DND-41 (cell line): ENCODE results near the gene OTOP3.

Experiments
- ATAC-seq: fragments of 200-7000 bp; cut with Tn5 transposase; 3 replicates; pipeline ENCODE4 v1.9.1; 2021; ENCODE audit warnings: low read depth; ENCODE audit not compliant: insufficient read depth
- DNase-seq: peaks from one replicate; pipeline ENCODE4 v3.0.0-alpha.2; 2020
- H2AFZ ChIP-seq: 2 replicates; pipeline ENCODE4 v1.6.0; 2012; ENCODE audit warnings: low read depth, low read length
- H3K27ac ChIP-seq: 2 replicates; pipeline ENCODE4 v1.5.1; 2012; ENCODE audit warnings: low read length, inconsistent platforms
- H3K27me3 ChIP-seq: fragments of 200-600 bp; sonication (generic); 2 replicates; pipeline ENCODE4 v1.6.0; 2012; ENCODE audit warnings: low read length, mild to moderate bottlenecking, inconsistent platforms; ENCODE audit not compliant: insufficient read depth, poor library complexity
- H3K36me3 ChIP-seq: 2 replicates; pipeline ENCODE4 v1.5.1; 2012; ENCODE audit warnings: low read length, inconsistent platforms; ENCODE audit not compliant: insufficient read depth
- H3K4me1 ChIP-seq: 2 replicates; pipeline ENCODE4 v1.5.1; 2012; ENCODE audit warnings: mild to moderate bottlenecking, low read length; ENCODE audit not compliant: insufficient read depth
- H3K4me2 ChIP-seq: 2 replicates; pipeline ENCODE4 v1.6.0; 2012; ENCODE audit warnings: mild to moderate bottlenecking, moderate library complexity, low read length, inconsistent platforms; ENCODE audit not compliant: insufficient read depth
- H3K4me3 ChIP-seq, 2 experiments: fragments of 200-600 bp in 1 of 2; shearing (Covaris generic) in 1 of 2; 2 replicates each; pipeline ENCODE4 v1.5.1; 2012 to 2016; ENCODE audit warnings: inconsistent platforms in 2 of 2, low read length in 2 of 2, mild to moderate bottlenecking in 2 of 2, low read depth in 1 of 2, moderate library complexity in 1 of 2
- H3K79me2 ChIP-seq: 2 replicates; pipeline ENCODE4 v1.6.0; 2012; ENCODE audit warnings: low read length, inconsistent platforms; ENCODE audit not compliant: insufficient read depth
- H3K9ac ChIP-seq: 2 replicates; pipeline ENCODE4 v1.6.0; 2012; ENCODE audit warnings: low read depth, mild to moderate bottlenecking, inconsistent platforms, low read length, moderate library complexity
- H3K9me3 ChIP-seq: 2 replicates; pipeline ENCODE4 v1.5.1; 2012; ENCODE audit warnings: low read length, moderate library complexity, mild to moderate bottlenecking, inconsistent platforms; ENCODE audit not compliant: insufficient read depth, severe bottlenecking
- H4K20me1 ChIP-seq: 2 replicates; pipeline ENCODE4 v1.6.0; 2012; ENCODE audit warnings: low read length; ENCODE audit not compliant: insufficient read depth
- EZH2 ChIP-seq: IDR thresholded peaks from 3 replicates; pipeline ENCODE4 v1.6.1; 2012; ENCODE audit warnings: borderline replicate concordance, low read depth, mild to moderate bottlenecking, moderate library complexity, low read length, inconsistent platforms; ENCODE audit not compliant: severe bottlenecking
- TF ChIP-seq, protein P1 (sequence below): IDR thresholded peaks from 2 replicates; pipeline ENCODE4 v1.5.1; 2012; ENCODE audit warnings: borderline replicate concordance, low read length, moderate library complexity, mild to moderate bottlenecking; ENCODE audit not compliant: poor library complexity, severe bottlenecking; ENCODE audit errors: extremely low read depth

OTOP3 gene

DNA sequence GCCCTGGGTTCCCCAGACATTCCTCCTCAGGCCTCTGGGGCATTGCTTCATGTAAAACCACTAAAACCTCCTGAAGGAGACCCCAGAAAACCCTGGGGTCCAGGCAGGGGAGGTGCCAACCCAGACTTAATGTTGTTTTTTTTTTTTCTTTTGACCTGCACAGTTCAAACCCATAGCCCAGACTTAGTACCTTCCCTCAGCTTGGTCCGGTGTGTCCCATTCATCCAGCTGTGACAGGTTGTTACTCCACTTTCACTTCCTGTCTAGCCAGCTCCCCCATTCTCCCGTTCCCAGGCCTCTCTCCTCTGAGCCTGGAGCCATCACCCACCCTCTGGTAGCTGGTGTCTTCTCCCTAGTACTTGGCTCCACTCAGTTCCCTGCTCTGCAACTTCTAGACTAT is 56.5 kb downstream of the OTOP3 start:
- TF ChIP-seq, protein P1, sequence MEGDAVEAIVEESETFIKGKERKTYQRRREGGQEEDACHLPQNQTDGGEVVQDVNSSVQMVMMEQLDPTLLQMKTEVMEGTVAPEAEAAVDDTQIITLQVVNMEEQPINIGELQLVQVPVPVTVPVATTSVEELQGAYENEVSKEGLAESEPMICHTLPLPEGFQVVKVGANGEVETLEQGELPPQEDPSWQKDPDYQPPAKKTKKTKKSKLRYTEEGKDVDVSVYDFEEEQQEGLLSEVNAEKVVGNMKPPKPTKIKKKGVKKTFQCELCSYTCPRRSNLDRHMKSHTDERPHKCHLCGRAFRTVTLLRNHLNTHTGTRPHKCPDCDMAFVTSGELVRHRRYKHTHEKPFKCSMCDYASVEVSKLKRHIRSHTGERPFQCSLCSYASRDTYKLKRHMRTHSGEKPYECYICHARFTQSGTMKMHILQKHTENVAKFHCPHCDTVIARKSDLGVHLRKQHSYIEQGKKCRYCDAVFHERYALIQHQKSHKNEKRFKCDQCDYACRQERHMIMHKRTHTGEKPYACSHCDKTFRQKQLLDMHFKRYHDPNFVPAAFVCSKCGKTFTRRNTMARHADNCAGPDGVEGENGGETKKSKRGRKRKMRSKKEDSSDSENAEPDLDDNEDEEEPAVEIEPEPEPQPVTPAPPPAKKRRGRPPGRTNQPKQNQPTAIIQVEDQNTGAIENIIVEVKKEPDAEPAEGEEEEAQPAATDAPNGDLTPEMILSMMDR = no peak
- no peak for TF ChIP-seq EZH2
- H3K36me3 ChIP-seq = no peaks in the 10 kb centered on the region
- peaks cover 11% of the 10 kb centered on the region for H3K4me1 ChIP-seq
- no peak overlapping the region for H3K4me3 ChIP-seq
- peaks cover 10% of the 10 kb centered on the region for H4K20me1 ChIP-seq
- no peaks in the 10 kb centered on the region for H3K9me3 ChIP-seq
- H3K4me2 ChIP-seq = no peak overlapping the region
- H3K27me3 ChIP-seq = peaks cover 18% of the 10 kb centered on the region
- H2AFZ ChIP-seq = no peak overlapping the region
- no peak for ATAC-seq
- DNase-seq = no peak
- no peaks in the 10 kb centered on the region for H3K79me2 ChIP-seq
- H3K9ac ChIP-seq = no peak overlapping the region
- H3K27ac ChIP-seq = no peak overlapping the region

- H4K20me1 ChIP-seq = no peaks in the 10 kb centered on the region
- no peak overlapping the region for H3K4me3 ChIP-seq
- DNase-seq (no peak), ATAC-seq (no peak)
- H3K27me3 ChIP-seq = no peaks in the 10 kb centered on the region
- no peak overlapping the region for H3K27ac ChIP-seq
- no peaks in the 10 kb centered on the region for H3K36me3 ChIP-seq
- H3K9ac ChIP-seq = no peak overlapping the region
- no peaks in the 10 kb centered on the region for H3K9me3 ChIP-seq
- TF ChIP-seq, protein P1 = no peak
- no peak for TF ChIP-seq EZH2
- no peaks in the 10 kb centered on the region for H3K79me2 ChIP-seq
- no peak overlapping the region for H2AFZ ChIP-seq
- no peaks in the 10 kb centered on the region for H3K4me1 ChIP-seq
- H3K4me2 ChIP-seq = no peak overlapping the region
Measured at GRCh38 chr17:74994440-74994839, 58.7 kb downstream of the OTOP3 start.

- TF ChIP-seq, protein P1 = no peak
- no peak for TF ChIP-seq EZH2
- Histone ChIP-seq H3K79me2 (no peaks in the 10 kb centered on the region), H3K4me1 (no peaks in the 10 kb centered on the region), H3K27ac (no peak overlapping the region), H3K36me3 (no peaks in the 10 kb centered on the region), H4K20me1 (no peaks in the 10 kb centered on the region), H3K9me3 (no peaks in the 10 kb centered on the region), H3K27me3 (no peaks in the 10 kb centered on the region), H3K4me3 (no peak overlapping the region), H2AFZ (no peak overlapping the region), H3K9ac (no peak overlapping the region), H3K4me2 (no peak overlapping the region)
- DNase-seq = no peak
- no peak for ATAC-seq
Measured at GRCh38 chr17:74995847-74996246, 60.1 kb downstream of the OTOP3 start.

- H3K36me3 ChIP-seq = no peaks in the 10 kb centered on the region
- no peak overlapping the region for H3K9ac ChIP-seq
- ATAC-seq (no peak), DNase-seq (no peak)
- no peaks in the 10 kb centered on the region for H4K20me1 ChIP-seq
- no peak overlapping the region for H3K27ac ChIP-seq
- no peak overlapping the region for H3K4me2 ChIP-seq
- no peaks in the 10 kb centered on the region for H3K79me2 ChIP-seq
- H3K27me3 ChIP-seq = no peaks in the 10 kb centered on the region
- H2AFZ ChIP-seq = no peak overlapping the region
- no peak for TF ChIP-seq EZH2
- TF ChIP-seq, protein P1 = no peak
- no peak overlapping the region for H3K4me3 ChIP-seq
- no peaks in the 10 kb centered on the region for H3K4me1 ChIP-seq
- H3K9me3 ChIP-seq = no peaks in the 10 kb centered on the region
Measured at GRCh38 chr17:74998783-74999182, 63.1 kb downstream of the OTOP3 start.
